AML-193 (cell line): Measurements from ENCODE around the gene ANKRD62.
A peak's percentile ranks its signal among the peaks of the same experiment; 100 is the strongest.

Source experiments
- DNase-seq, 2 experiments: peaks; one replicate each; lab custom pipeline; 2025; lab: John Stamatoyannopoulos, UW

The ANKRD62 gene

DNA sequence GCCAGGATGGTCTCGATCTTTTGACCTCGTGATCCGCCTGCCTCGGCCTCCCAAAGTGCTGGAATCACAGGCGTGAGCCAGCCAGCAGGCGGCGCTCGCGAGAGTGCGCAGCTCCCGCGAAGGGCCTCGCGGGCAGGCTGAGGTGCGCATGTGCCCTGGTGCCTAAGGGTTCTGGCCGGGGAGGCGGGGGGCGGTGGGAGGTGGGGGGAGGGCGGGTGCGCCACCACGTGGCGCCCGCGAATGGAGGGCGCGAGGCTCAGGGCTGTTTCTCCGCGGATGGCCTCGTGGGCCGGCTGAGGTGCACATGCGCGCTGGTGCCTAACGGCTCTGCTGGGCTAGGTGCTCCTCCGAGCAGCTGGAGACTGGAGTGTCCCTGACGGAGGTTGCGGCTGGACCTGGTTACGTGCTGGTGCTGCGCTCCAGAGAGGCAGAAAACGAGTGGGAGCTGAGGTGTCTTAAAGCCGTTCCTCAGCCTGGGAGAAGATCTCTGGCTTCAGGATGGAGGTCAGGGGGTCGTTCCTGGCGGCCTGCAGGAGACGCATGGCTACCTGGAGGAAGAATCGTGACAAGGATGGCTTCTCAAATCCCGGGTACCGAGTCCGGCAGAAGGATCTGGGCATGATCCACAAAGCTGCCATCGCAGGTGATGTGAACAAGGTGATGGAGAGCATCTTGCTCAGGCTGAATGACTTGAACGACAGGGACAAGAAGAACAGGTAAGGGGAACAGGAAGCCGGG, at the start of gene ANKRD62:
Gene ANKRD62 (plus strand): TSS at position 324 of the 738 bp plus-strand sequence. CDS start 175 bp downstream, at position 499.
- no peak for DNase-seq

DNA sequence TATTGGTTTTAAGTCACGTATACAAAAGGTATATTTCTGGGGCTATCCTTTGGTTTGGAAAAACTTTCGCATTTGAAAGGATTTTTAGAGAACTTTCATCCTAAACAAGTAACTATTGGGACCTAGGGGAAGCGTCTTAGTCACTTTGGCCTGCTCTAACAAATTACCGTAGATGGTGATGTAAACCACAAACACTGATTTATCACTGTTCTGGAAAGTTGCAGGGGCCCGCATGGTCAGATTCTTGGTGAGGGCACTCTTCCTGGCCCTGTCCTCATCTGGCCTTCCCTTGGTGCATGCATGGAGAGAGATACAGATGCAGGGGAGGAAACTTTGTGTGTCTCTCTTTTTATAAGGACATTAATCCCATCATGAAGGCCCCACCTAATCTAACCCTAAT, 49.1 kb upstream of the ANKRD62 start:
- DNase-seq: no peak

DNA sequence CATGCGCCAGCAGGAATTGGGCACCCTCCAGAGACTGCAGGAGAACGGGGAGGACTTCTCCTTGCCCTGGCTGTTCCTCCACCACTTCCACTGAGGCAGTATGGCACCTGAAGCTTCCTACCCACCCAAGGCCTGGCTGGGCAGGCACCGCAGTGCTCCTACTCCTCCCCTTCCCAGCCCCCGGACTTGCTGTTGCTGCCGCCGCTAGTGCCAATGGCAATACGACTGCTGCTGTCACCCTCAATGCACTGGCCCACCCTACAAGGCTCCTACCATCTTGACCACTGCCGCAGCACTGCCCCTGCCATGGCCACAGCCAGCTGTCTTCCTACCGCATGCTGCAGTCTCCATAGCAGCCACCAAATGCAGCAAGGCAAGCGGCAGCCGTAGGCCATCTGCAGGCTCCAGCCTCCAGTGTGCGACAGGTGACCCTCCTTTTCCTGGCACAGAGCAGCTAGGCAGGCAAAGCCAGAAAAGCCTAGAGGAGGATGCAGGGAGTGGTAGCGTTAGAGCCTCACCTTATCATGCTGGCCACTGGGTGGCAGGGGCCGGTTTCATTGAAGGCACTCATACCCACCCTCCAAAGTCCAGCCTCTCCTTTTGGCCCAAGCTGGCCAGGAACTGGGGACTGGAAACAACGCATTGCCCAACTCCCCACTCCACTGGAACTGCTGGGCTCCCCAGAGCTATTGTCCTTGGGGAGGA, 47.4 kb upstream of the ANKRD62 start:
- DNase-seq: no peak

DNA sequence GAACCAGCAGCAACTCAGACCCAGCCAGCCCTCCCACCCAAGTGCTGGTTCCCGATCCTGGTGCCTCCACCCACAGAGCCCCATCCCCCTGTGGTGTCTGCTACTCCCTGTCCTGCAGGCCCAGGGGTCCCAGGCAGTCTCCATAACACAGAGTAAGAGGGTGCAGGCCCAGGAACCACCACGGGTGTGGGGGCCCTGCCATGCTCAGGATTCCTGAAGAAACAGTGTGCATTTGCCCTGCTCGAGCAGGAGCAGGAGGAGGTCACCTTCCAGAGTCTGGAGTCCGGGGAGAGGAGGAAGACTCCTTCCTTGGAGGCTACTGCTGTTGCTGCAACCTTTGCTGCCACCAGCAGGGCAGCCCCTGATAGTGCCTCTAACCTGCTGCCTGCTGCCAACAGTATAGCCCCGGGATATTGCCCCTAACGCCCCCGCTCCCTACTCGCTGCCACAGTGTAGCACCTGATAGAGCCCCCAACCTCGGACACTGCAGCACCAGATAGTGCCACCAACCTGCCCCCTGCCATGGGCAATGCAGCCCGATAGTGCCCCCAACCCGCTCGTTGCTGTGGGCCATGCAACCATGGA, 46.8 kb upstream of the ANKRD62 start:
- no peak for DNase-seq

DNA sequence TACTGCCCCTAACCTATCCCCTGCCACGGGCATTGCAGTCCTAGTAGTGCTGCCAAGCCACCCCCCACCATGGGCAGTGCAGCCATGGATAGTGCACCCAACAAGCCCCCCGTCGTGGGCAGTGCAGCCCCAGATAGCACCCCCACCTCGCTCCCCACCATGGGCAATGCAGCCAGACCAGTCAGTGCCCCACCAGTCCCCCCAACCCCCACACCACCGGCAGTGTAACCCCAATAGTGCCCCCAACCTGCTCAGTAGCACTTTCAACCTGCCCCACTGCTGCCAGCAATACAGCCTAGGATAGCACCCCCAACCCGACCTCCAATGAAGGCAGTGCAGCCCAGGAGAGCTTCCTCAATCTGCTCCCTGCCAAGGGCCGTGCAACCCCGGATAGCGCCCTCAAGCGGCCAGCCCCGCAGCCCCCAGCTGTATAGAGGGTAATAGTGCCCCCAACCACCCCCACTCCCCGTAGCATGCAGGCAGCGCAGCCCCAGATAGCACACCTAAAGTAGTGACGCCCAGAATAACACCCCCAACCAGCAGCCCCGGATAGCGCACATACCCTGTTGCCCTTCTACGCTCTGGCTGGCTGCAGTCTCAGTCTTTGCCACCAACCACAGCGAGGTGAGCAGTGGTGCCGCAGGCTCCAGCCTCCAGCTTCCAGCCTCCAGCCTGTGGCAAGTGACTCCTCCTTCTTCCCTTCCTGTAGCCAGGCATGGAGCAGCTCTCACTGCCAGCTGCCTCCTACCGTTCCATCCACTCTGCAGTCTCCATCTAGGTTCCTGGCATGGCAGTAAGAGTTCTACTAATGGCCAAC, 45.4 kb upstream of the ANKRD62 start:
- no peak for DNase-seq

DNA sequence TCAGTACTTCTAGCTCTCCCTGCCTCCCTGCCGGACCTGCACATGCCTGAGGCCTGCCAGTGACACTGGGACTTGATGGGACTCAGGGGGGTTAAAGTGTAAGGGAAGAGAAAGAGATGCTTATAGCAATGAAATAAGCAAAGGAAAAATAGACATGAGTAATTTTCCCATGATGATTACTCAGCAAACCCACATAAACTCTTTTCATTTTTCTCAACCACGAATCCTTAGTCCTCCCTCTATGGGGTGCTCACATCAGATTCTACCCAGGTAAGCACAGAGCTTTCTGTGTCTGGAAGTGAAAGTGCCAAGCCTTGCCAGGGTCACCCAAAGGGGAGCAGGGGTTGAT, 44.8 kb upstream of the ANKRD62 start:
- DNase-seq: no peak

DNA sequence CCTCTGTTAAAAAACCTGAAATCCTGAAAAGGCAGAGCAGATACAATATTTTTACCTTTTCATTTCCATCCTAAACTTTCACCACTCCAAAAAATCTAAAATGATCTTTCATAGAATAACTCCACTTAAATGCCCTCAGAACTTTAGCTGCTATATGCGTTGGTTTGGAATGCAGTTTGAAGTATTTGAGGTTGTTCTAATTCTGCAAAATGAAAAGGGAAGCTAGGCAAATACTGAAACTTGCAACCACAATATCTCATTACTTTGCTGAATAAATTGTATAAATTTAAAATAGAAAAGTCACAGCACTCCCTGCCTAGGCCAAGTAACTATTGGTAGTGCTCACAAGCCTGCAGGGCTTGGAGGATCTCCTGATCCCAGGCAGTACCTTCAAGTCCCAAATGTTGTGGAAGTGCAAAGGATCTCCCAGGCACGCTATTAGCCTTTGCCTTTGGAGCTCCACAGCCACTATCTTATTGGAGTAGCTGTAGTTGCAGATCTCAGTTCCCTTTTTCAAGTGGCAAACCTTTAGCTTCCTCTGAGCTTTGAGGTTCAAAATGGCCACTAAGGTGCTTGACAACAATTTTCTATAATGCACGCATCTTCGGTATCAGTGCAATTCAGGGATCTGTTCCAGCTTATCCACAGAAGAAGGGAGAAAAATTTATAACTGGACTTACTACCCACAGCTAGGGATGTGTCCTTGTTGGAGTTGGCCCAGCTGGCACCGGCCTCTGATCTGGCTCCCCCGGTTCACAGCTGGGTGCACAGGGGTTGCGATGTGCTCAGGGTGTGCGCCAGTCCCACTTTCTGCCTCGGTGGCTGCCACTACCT, 43.4 kb upstream of the ANKRD62 start:
- no peak for DNase-seq

DNA sequence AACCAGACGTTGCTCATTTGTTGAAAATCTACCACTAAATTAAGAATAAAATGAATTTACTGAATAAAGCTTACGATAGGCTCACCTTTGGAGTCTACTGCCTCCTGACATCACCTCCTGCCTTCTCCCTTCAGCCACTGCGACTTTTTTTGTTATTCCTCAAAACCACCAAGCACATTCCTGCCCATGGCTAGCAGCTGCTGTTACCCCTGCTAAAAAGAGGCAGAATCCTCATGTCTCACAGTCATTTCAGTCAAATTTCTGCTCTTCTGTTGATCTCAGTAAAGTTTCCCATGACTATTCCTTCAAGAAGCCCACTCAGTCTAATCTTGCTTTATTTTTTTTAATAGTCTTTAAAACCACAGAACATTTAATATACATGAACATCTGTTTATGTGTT, 40.8 kb upstream of the ANKRD62 start:
- no peak for DNase-seq

DNA sequence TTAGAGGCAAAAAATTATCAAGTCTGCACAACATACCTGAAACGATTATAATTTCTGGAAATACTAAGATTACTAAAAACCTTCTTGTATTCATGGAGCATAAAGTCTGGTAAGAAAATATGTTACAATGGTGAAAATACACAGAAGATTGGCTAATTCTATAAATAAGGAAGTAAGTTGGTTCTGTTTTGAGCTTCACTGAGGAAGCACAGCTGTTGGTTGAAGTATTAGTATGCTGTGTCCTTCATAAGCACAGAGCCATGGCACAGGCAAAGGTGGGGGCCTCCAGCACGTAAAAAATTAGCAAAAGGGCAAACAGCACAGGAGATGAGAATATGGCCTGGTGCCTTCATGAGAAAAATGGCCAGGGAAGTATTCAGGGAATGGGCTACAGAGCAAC, 40.4 kb upstream of the ANKRD62 start:
- DNase-seq: peak; percentile 69 to 72

DNA sequence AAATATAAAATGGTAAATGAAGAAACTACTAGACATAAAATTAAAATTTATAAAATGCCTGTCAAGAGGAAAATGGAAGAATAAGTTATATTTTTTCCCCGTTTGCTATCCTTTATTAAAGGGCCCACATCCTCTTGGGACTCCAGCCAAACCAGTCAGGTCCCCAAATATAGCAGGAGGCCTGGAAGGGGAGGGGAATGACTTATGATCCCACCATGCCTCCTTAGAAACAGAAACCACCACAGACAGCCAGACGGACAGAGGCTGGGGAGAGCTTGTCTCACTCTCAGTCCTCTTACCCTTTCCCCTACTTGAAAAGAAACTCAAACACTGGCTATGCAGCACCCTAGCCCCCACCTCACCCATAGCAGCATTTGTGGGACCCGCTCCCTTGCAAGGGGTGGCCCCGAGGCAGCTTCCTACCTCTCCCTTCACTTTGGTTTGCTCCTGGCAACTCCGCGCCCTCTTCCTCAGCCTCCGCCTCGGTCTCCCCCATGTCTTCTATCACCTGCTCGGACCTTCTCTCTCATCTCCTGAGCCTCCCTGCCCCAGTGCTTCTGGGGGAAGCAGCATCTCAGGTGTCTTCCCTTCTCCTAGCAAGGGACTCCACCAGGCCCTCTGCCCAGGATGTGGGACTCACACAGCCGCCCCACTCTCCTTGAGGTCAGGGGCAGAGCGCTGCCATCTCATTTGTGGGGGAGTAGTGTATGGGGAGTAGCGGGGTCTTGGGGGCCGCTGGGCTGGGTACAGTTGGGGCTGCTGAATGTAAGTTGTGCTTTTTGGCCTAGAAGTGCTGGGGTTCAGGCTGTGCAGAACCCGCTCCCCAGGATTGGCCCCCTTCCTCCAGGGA, 37.4 kb upstream of the ANKRD62 start:
- DNase-seq: no peak

DNA sequence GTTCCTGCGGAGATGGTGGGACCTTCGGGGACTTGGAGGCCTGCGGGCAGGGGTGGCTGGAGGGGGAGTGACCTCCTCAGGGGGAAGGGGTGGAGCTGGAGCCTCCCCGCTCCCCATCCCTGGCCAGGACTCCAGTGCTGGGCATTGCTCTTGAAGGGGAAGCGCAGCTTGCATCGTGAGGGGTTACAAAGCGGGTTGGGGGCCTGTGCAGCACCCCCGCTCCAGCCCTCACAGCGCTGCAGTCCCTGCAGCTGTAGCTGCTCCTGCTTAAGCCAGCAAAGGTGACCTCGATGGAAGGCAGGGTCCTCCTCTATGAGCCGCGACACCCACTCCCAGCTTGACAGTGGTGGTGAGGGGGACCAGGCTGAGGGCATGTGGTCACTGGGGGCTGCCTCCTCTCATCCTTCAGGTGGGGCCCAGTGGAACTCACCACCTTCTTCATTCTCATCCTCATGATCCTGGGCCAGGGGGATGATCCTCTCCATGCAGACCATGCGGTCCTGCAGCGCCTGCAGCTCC, 36.7 kb upstream of the ANKRD62 start:
- no peak for DNase-seq

DNA sequence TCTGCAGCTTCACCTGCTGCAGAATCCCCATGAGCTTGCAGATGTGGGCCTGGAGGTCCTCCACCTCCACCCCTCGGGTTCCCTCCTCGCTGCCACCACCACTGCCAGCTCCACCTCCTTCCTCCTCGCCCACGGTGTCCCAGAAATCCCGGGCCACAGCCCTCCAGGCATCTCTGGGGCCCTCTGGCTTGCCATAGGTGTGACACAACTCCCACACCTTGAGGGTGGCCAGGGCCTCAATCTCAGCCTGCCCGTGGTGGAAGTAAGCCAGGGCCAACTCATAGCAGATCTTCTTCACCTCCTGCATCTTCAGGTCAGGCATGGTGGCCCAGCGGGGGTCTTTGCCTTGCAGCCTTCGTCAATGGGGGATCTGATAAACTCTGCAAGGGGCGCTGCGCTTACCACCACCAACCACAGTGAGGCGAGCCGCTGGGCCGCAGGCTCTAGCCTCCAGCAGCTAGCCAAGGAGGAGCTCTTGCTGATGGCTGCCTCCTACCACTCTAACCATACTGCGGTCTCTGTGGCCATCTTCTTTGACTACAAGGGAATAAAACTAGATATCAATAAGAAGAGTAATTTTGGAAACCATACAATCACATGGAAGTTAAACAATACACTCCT, 36.1 kb upstream of the ANKRD62 start:
- DNase-seq: no peak

DNA sequence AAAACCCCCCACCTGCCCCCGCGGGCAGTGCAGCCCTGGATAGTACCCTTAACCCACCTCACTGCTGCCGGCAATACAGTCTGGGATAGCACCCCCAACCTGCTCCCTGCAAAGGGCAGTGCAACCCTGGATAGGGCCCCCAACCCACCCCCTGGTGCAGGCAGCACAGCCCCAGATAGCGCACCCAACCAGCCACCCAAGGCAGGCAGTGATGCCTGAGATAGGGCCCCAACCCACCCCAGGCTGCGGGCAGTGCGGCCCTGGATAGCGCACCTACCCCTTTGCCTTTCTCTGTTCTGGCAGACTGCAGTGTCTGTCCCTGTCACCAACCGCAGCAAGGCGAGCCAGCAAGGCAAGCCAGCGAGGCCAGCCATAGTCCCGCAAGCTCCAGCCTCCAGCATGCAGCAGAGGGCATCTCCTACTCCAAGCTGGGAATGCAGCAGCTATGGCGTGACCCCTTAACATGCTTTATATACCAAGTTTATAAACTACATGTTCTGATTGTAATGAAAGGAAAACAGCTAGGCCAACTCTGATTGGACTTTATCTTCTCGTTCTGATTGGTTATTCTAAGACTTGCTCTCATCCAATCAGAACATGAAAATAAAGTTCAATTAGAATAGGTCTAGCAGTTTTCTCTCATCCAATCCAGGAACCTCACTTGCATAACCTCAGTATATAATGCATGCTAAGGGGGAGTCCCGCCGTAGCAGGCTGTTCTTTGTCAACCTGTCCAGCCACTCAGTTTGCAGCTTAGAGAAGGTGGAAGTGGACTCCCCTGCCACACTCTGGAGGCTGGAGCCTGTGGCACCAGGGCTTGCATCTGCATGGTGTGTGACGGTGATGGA, 34.1 kb upstream of the ANKRD62 start:
- no peak for DNase-seq

DNA sequence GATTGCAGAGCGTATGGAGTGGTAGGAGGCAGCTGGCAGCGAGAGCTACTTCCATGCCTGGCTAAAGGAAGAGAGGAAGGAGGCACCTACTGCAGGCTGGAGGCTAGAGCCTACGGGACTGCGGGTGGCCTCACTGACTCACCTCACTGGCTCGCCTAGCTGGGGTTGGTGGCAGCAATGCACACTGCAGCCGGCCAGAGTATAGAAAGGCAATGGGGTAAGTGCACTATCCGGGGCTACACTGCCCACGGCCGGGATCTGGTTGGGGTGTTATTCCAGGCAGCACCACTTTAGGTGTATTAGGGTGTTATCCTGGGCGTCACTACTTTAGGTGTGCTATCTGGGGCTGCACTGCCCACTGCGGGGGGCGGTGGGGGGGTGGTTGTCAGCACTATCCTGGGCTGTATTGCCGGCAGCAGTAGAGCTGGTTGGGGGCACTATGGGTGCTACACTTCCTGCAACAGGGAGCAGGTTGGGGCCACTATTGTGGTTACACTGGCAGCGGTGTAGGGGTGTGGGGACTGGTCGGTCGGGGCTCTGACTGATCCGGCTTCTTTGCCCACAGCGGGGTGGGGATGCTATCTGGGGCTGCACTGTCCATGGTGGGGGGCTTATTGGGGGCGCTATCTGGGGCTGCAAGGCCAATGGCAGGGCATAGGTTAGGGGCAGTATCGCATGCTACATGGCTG, 33.3 kb upstream of the ANKRD62 start:
- DNase-seq: no peak

DNA sequence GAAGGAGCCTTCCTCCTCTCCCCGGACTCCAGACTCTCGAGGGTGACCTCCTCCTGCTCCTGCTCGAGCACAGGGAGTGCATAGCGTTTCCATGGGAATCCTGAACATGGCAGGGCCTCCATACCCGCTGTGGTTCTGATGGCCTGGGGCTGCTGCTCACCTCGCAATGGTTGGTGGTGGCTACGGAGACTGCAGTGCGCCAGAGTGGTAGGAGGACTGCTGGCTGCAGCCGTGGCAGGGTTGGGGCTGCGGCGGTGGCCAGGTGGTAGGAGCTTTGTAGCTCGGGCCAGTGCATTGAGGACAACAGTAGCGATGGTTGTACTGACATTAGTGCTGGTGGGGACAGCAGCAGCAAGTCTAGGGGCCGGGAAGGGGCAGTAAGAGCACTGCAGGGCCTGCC, 32.0 kb upstream of the ANKRD62 start:
- no peak for DNase-seq

DNA sequence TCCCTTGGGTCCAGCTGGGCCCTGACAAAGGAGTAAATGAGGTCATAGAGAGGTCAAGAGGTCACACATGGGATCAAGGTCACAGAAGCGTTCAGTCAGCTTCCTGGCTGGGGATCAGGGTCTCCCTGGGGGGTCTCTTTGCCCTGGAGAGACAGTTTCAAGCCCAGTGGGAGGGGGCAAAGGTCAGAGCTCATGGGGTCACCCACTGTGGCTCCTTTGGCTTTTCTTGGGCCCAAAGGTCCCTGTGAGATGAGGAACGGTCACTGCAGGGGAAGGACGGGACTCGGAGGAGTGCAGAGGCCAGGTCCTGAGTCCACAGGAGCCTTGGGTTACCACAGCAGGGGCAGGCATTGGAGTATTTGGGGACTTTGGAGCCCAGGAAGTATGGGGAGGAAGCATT, 30.7 kb upstream of the ANKRD62 start:
- DNase-seq: no peak

DNA sequence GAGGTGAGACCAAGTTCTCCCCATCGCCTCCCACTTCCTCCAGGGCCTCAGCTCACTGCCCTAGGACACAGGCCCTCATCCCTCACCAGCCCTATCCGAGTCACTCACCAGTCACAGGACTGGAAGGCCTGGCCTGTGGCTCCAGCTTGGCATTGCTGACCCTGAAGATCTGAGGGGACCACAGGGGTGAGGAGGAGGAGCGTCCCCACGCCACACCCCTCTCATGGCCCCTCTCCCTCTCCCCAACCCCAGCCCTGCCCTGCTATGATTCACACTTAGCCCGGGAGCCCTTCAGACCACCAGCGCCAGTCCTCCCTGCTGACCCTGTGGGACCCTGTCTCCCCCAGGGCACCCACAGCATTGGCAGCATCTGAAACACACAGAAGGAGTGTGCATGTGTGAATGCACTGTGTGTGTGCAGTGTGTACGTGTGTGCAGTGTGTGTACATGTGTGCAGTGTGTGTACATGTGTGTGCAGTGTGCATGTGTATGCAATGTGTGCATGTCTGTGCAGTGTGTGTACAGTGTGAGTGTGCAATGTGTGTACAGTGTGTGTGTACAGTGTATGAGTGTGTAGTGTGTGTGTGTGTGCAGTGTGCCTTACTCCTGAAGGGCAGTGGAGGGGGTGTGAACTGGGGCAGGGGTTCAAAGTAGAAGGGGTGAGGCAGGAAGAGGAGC, 29.4 kb upstream of the ANKRD62 start:
- DNase-seq: no peak

DNA sequence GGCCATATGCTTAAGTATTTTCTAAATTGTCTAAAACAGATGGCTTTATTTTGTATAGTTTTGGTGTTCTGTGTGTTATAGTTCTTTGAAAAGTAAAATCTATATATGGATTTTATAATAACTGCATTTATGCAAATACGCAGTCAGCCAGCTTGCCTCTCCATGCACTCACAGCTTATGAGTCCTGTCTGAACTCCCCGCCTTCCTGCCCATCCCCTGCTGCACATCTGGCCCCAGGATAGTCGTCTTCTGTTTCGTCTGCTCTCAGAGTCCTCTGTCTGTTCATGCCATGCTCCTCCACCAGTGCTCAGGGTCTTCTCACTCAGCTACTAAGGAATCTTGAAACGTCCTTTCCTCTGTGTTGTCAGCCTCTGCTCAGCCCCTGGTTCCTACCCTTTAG, 28.2 kb upstream of the ANKRD62 start:
- no peak for DNase-seq
